ENCODE results near the gene PTPRT. TPM values are rescaled to one million over a fixed set of nuclear protein-coding genes. Genes with fewer than 3 reads are reported as not detected.

PTPRT gene
- total and polyA plus RNA-seq, 2 of the 4 experiments (the other 2 are of a cell fraction), result not detected

DNA sequence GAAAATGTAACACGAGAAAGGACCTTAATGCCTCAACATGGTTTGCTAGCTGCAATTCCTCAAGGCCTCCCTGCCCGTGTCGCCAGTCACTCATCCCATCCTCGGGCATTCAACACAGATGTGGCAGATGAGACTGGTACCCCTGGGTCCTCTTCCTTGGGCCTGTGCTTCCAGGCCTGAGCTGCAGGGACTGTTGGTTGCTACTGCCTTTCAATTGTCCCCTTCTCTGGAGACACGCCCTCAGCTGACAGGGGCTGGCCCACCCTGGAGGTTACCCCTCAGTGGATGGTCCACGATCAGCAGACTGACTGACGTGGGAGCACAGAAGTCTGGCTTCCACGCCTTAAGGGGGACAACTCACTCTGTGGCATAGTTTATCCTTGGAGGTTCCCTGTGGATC is 1076.5 kb downstream of the PTPRT start:
- H3K27me3 ChIP-seq (ENCODE audit: control insufficient read depth, insufficient read depth, low read length), result no peaks in the 10 kb centered on the region
- ChIA-PET POLR2A (ENCODE audit: unreplicated experiment) (no interaction called here), CTCF (no interaction called here)
- TF ChIP-seq SMC3 (IDR thresholded peaks at IDR 0.05; ENCODE audit: low read depth, low read length), result no peak
- TF ChIP-seq POLR2A (IDR thresholded peaks at IDR 0.05; ENCODE audit: low read depth, low read length), result no peak
- TF ChIP-seq RFX5 (IDR thresholded peaks at IDR 0.05; ENCODE audit: low read depth, low read length), result no peak
- no peak for TF ChIP-seq CHD1 (IDR thresholded peaks at IDR 0.05; ENCODE audit: low read depth, low read length)
- no peak for TF ChIP-seq NFE2L2 (IDR thresholded peaks at IDR 0.05; ENCODE audit: low read depth, low read length)
- no peak for TF ChIP-seq CEBPB (IDR thresholded peaks at IDR 0.05; ENCODE audit: low read depth, low read length)
- in situ Hi-C loops (cut with MboI; ENCODE audit: low sequenced_read_pairs), result no loop called here
- no peak overlapping the region for H4K8ac ChIP-seq (ENCODE audit: low read depth in 2 of 2, low read length in 2 of 2)
- H3K14ac ChIP-seq (replicated peaks; ENCODE audit: low read depth, low read length), result no peak overlapping the region
- WGBS, 2 experiments (ENCODE audit: extremely low coverage in 2 of 2, insufficient read length in 1 of 2), result 20% methylated on average over 1 of the region's 8 CpGs; no CpG with 5 or more reads in 1 of the 2 experiments
- no peak for DNase-seq
- no peak overlapping the region for H2BK20ac ChIP-seq (ENCODE audit: low read depth, low read length)
- no peak overlapping the region for H3K18ac ChIP-seq (ENCODE audit: low read depth, low read length)
- H3K9me3 ChIP-seq (ENCODE audit: control insufficient read depth, insufficient read depth, low read length), result peaks cover 37% of the 10 kb centered on the region
- H3K36me3 ChIP-seq (ENCODE audit: control insufficient read depth, insufficient read depth, low read length), result no peaks in the 10 kb centered on the region
- dilution Hi-C loops (cut with HindIII; ENCODE audit: low sequenced_read_pairs, unreplicated experiment), result no loop called here
- no peak overlapping the region for H2AK5ac ChIP-seq (ENCODE audit: low read depth, low read length)
- no peak overlapping the region for H3K56ac ChIP-seq (ENCODE audit: extremely low read depth, insufficient read depth, low read length)
- H3K9me1 ChIP-seq (ENCODE audit: insufficient read depth, low read length), result no peaks in the 10 kb centered on the region
- BruUV-seq (replicated peaks), result no TSS peak
- no peaks in the 10 kb centered on the region for H3K4me1 ChIP-seq (ENCODE audit: control insufficient read depth, insufficient read depth, low read length)
- H2BK5ac ChIP-seq (ENCODE audit: low read depth, low read length, poor library complexity, severe bottlenecking), result no peak overlapping the region
- no peak overlapping the region for H4K5ac ChIP-seq (ENCODE audit: low read depth, low read length)
- intact Hi-C loops (cut with micrococcal nuclease), result no loop called here
- H3K23ac ChIP-seq (ENCODE audit: low read depth, low read length), result no peak overlapping the region
- H3K9ac ChIP-seq (ENCODE audit: low read depth, low read length), result no peak overlapping the region
- no peak for ATAC-seq (ENCODE audit: low read depth)
- no peaks in the 10 kb centered on the region for H3K79me1 ChIP-seq (ENCODE audit: low read depth in 1 of 2, low read length in 2 of 2)
- no peak overlapping the region for H2AK9ac ChIP-seq (replicated peaks; ENCODE audit: low read depth, low read length, poor library complexity)
- H3K4ac ChIP-seq (ENCODE audit: low read depth, low read length), result no peak overlapping the region
- H3K4me3 ChIP-seq (ENCODE audit: insufficient read depth, low read depth, low read length), result no peak overlapping the region
- no peak overlapping the region for H4K91ac ChIP-seq (ENCODE audit: insufficient read depth, low read depth, low read length)
- no peak overlapping the region for H2BK15ac ChIP-seq (ENCODE audit: low read depth, low read length)
- no peak overlapping the region for H2AFZ ChIP-seq (replicated peaks; ENCODE audit: low read length, poor library complexity)
- no peak overlapping the region for H3K27ac ChIP-seq (ENCODE audit: insufficient read depth, low read length)
- H4K20me1 ChIP-seq (ENCODE audit: insufficient read depth, low read length), result no peaks in the 10 kb centered on the region
- no peak overlapping the region for H2BK120ac ChIP-seq (ENCODE audit: low read depth, low read length)
- H3K4me2 ChIP-seq (ENCODE audit: low read depth, low read length), result no peak overlapping the region

Data from IMR-90 (cell line).